Erythroblast (primary cell): ENCODE results near the gene SUGCT.

ENCODE experiments used
- GATA1 ChIP-seq: IDR thresholded peaks from 2 replicates; pipeline ENCODE4 v1.6.1; 2011; ENCODE audit warnings: low read depth, mild to moderate bottlenecking, control low read depth, low read length, moderate library complexity
- POLR2A ChIP-seq: IDR thresholded peaks from 2 replicates; pipeline ENCODE4 v1.6.1; 2011; ENCODE audit warnings: mild to moderate bottlenecking, low read length

GRCh38 chr7:40167291-40167690, 32.5 kb downstream of the SUGCT start:
- TF ChIP-seq POLR2A (no peak), GATA1 (no peak)
